Pancreas (tissue), 10 donors: ENCODE measurements around the gene RGS14. TPM values are rescaled to one million over a fixed set of nuclear protein-coding genes. Genes with fewer than 3 reads are reported as not detected.
"Not testable (repeated sequence)": the region's sequence is repeated elsewhere in the genome, so short reads cannot be mapped to it uniquely, and the experiment has no call there.

ENCODE experiments used
- ATAC-seq, 4 donors: fragments of 200-7000 bp; cut with Tn5 transposase; one replicate each; pipeline versions ENCODE4 v1.8.0 to v1.9.1; 2020; ENCODE audit warnings: mild to moderate bottlenecking in 4 of 4, moderate library complexity in 4 of 4
- DNase-seq, 6 donors: peaks; one replicate each; pipeline ENCODE4 v3.0.0-alpha.2; 2020
- FAIRE-seq: peaks from 2 replicates; lab custom pipeline; 2012; peaks lifted over from hg19 to GRCh38; lab: Jason Lieb, UNC
- H3K27ac ChIP-seq, 4 donors: fragments of 200-600 bp; sonication (generic); 1 replicate in 3 of 4; 2 replicates in 1 of 4; pipeline versions ENCODE4 v1.5.0 to v1.8.0; 2020
- H3K27me3 ChIP-seq, 4 donors: fragments of 200-600 bp; one replicate each; pipeline ENCODE4 v1.8.0; 2021
- H3K36me3 ChIP-seq, 3 donors: fragments of 200-600 bp; sonication (generic) in 1 of 3; one replicate each; pipeline versions ENCODE4 v1.5.0 to v1.8.0; 2020 to 2021
- H3K4me1 ChIP-seq, 3 donors: fragments of 200-600 bp; one replicate each; pipeline ENCODE4 v1.8.0; 2021
- H3K4me3 ChIP-seq, 4 donors: fragments of 200-600 bp; sonication (generic) in 2 of 4; one replicate each; pipeline versions ENCODE4 v1.5.0 to v1.8.0; 2020 to 2021
- H3K9me3 ChIP-seq, 4 donors: fragments of 200-600 bp; one replicate each; pipeline ENCODE4 v1.8.0; 2021
- WGBS, 2 donors: extraction: QIAGEN DNeasy Blood & Tissue Kit; methylation state at CpG; one replicate each; pipeline ENCODE4 v1.1.7; 2013; 5-methylcytosine and 5-hydroxymethylcytosine counted together
- intact Hi-C, 3 donors: fragments of 100-400 bp; cut with DNase I; formaldehyde crosslinking; loops; one replicate each; pipeline versions ENCODE4 v1.11.1 to v1.14.2; 2022
- polyA plus RNA-seq, 2 donors: library from polyadenylated mRNA; stranded (reverse); fragments of 200-250 nt; gene quantifications; one replicate each; pipeline ENCODE4 v1.2.3, GENCODE V29; 2013
- total RNA-seq, 6 donors: library from RNA; stranded (reverse); fragmentation: NEBNext Ultra II Directional in 4 of 6; extraction: Animal tissue kit (Norgen Biotek cat#: 25700) in 4 of 6; gene quantifications; one replicate each; pipeline versions ENCODE4 v1.2.1 to v1.2.4, GENCODE V29; 2021 to 2023
- TF ChIP-seq, protein P1 (sequence below), 4 donors: fragments of 200-600 bp; sonication (generic) in 3 of 4; IDR thresholded peaks; one replicate each; pipeline versions ENCODE4 v1.5.0 to v1.8.0; 2021; ENCODE audit warnings: antibody characterized with exemption in 4 of 4
- donor health status: healthy with polysubstance abuse.
- donor health status: DM: no; HTN: no; CAD: no; lungs with moderate emphysema.
- donor health status: DM: no; HTN: no; CAD: no.
- donor health status: control.
- donor health status: control.
- donor health status: Bipolar disorder and iron deficiency.
- donor health status: DM: yes; HTN: yes; CAD: no.
- donor health status: DM: no; HTN: no; CAD: no.
- donor health status: DM: no; HTN: no; CAD: no.
- donor health status: DM: yes; HTN: yes; CAD: no.

RGS14 gene
- total and polyA plus RNA-seq, 8 donors, result 7.0 to 30.9 (median 12.2) TPM

DNA sequence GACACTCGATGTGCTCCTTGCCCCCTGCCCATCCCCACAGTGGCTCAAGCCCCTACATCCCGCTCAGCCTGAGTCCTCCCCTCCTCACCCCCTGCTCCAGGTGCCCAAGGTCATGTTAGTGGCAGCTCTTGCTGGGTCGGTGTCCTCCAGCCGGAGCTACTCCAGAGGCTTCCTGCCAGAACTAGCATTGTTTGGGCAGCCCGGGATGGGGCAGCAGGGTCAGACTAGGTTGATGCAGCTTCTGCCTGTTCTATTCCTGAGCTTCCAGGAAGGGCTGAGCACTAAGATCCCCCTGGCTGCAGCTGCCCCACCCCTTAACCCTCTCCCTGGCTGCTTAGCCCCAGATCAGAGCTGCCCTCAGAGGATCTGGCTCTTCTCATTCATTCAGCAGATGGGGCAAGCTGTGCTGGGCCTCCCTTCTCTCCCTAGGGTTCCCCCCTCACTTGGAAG, 671 bp downstream of the RGS14 start:
- DNase-seq (peak in 1 of 6 donors; percentile 12), FAIRE-seq (no peak), ATAC-seq (no peak)
- whole genome bisulfite sequencing, 2 donors, result 22 to 23% methylated on average over 5 of the region's 5 CpGs
- Histone ChIP-seq H3K4me3 (peak overlapping the region in 1 of 4 donors; percentile 39), H3K9me3 (no peaks in the 10 kb centered on the region), H3K27ac (no peak overlapping the region), H3K4me1 (peaks cover 0 to 2% (median 0%) of the 10 kb centered on the region in 3 donors), H3K27me3 (no peaks in the 10 kb centered on the region), H3K36me3 (no peaks in the 10 kb centered on the region)
- intact Hi-C loops, result no loop called here
- TF ChIP-seq, protein P1, sequence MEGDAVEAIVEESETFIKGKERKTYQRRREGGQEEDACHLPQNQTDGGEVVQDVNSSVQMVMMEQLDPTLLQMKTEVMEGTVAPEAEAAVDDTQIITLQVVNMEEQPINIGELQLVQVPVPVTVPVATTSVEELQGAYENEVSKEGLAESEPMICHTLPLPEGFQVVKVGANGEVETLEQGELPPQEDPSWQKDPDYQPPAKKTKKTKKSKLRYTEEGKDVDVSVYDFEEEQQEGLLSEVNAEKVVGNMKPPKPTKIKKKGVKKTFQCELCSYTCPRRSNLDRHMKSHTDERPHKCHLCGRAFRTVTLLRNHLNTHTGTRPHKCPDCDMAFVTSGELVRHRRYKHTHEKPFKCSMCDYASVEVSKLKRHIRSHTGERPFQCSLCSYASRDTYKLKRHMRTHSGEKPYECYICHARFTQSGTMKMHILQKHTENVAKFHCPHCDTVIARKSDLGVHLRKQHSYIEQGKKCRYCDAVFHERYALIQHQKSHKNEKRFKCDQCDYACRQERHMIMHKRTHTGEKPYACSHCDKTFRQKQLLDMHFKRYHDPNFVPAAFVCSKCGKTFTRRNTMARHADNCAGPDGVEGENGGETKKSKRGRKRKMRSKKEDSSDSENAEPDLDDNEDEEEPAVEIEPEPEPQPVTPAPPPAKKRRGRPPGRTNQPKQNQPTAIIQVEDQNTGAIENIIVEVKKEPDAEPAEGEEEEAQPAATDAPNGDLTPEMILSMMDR (IDR thresholded peaks at IDR 0.05), result no peak

DNA sequence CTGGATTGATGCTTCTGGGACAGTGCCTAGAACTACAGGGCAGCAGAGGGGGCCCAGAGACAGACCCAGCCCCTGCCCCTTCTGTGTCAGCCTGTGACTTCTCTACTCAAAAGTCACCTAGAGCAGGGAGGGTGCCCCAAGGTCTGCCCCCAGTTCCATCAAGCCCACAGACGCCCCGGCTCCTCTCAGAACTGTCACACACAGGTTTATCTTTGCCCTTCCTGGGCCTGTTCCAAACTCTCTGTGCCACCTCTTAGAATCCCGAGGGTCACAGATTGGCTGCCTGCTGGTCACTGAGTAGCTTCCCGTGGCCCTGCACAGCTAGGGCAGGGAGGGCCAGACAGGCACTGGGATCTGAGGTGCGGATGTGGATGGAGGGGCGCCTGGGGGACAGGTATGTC, 1.7 kb downstream of the RGS14 start:
- H3K4me3 ChIP-seq, result no peak overlapping the region
- H3K4me1 ChIP-seq, result peaks cover 0 to 7% (median 0%) of the 10 kb centered on the region in 3 donors
- peak in 2 of 6 donors; percentile 14 to 54 for DNase-seq
- FAIRE-seq, result no peak
- WGBS, 2 donors, result 69 to 79% methylated on average over 6 of the region's 6 CpGs
- intact Hi-C loops, result no loop called here
- no peaks in the 10 kb centered on the region for H3K9me3 ChIP-seq
- no peak for ATAC-seq
- H3K27me3 ChIP-seq, result no peaks in the 10 kb centered on the region
- no peaks in the 10 kb centered on the region for H3K36me3 ChIP-seq
- TF ChIP-seq, protein P1 (IDR thresholded peaks at IDR 0.05), result no peak
- no peak overlapping the region for H3K27ac ChIP-seq

DNA sequence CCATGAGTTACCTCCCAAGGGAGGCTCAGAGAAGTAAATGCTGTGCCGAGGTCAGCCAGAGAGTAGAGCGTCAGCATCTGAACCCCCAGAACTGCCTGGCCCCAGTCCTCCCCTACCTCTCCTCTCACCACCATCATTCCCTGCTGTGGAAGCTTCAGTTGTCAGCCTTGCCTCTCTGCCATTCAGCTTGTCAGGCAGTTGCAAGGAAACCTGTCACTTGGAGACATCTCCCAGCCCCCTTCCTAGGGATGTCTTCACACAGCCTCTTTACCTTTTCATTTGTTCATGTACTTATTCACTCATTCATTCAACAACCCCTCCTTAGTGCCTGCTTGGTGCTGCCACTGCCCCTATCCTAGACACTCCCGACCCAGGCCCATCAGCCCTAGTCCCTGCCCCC, 2.1 kb downstream of the RGS14 start:
- H3K4me1 ChIP-seq, result peaks cover 0 to 7% (median 0%) of the 10 kb centered on the region in 3 donors
- H3K9me3 ChIP-seq, result no peaks in the 10 kb centered on the region
- DNase-seq (peak in 2 of 6 donors; percentile 13 to 24), FAIRE-seq (no peak), ATAC-seq (no peak)
- no peaks in the 10 kb centered on the region for H3K36me3 ChIP-seq
- no peak overlapping the region for H3K4me3 ChIP-seq
- intact Hi-C loops, result no loop called here
- H3K27me3 ChIP-seq, result no peaks in the 10 kb centered on the region
- WGBS, 2 donors, result 66 to 75% methylated on average over 3 of the region's 3 CpGs
- TF ChIP-seq, protein P1 (IDR thresholded peaks at IDR 0.05), result no peak
- no peak overlapping the region for H3K27ac ChIP-seq

DNA sequence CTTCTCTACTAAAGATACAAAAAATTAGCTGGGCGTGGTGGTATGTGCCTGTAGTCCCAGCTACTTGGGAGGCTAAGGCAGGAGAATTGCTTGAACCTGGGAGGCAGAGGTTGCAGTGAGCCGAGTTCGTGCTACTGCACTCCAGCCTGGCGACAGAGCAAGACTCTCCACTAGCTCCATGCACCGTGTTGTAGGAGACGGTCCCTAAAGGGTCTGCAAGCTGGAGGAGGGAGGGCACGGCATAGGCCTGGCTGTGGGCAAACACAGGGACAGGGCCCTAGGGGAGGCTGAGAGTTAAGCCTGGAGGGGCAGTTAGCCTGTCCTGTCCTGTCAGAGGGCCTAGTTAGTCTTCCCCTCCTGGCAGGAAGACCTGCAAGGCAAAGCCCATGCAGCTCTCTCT, 3.0 kb downstream of the RGS14 start:
- H3K27ac ChIP-seq, H3K27me3 ChIP-seq, H3K4me3 ChIP-seq, ATAC-seq, H3K36me3 ChIP-seq, FAIRE-seq, intact Hi-C loops, H3K9me3 ChIP-seq: not testable (repeated sequence)
- DNase-seq, result peak in 2 of 6 donors; percentile 27 to 45
- 92 to 94% methylated on average over 7 of the region's 7 CpGs for WGBS, 2 donors
- H3K4me1 ChIP-seq, result peaks cover under 1 to 12% (median 3%) of the 10 kb centered on the region in 3 donors

DNA sequence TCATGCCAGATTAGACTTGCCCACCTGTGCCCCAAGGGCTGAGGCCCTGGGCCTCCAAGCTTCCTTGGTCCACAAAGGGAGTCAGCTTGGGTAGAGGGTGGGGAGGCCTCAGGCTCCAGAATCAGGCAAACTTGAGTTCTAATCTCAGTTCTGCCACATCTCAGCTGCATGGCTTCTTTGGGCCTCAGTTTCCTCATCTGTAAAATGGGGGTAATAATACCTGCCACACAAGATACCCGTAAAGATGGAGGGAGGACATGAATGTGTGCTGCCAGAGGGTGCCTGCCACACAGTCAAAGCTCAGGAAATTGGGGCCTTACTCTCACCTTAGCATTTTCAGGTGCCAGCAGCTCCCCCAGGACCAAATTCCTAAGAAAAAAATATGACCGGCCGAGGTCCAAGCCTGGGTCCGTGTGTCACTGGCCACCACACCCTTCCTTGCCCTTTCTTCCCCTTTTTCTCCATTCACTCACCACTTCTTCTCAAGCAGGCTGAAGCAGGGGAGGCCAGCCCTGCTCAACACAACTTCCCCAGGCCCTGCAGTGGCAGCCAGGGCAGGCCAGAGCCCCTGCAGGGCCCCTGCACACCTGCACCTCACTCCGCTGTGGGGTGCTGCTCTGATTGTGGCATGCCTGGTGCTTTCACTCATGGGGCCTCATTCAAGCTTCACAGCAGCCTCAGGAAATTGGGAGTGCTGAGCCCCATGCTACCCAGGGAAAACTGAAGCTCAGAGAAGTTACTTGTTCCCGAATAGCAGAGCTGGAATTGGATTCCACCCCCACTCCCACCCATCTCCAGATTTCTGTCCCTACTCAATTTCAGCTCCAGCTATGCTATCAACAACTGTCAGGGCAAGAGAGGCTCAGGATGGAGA, 3.9 kb downstream of the RGS14 start:
- Histone ChIP-seq H3K27me3 (no peaks in the 10 kb centered on the region), H3K4me1 (peaks cover 9 to 19% (median 9%) of the 10 kb centered on the region in 3 donors), H3K27ac (peak overlapping the region in 1 of 4 donors; percentile 36), H3K9me3 (no peaks in the 10 kb centered on the region), H3K36me3 (no peaks in the 10 kb centered on the region), H3K4me3 (no peak overlapping the region)
- intact Hi-C loops, result no loop called here
- no peak for ATAC-seq
- WGBS, 2 donors, result 87 to 91% methylated on average over 6 of the region's 6 CpGs
- FAIRE-seq, result no peak
- TF ChIP-seq, protein P1 (IDR thresholded peaks at IDR 0.05), result no peak
- peak in 2 of 6 donors; percentile 29 to 32 for DNase-seq
